Psoas muscle (tissue), 8 donors: ENCODE results near the gene UGT3A1. TPM values are rescaled to one million over a fixed set of nuclear protein-coding genes. Genes with fewer than 3 reads are reported as not detected.

Source experiments
- ATAC-seq, 4 donors: fragments of 200-7000 bp; cut with Tn5 transposase; one replicate each; pipeline ENCODE4 v1.9.1; 2020; ENCODE audit warnings: moderate library complexity in 3 of 4, mild to moderate bottlenecking in 2 of 4
- DNase-seq, 2 donors: peaks; one replicate each; pipeline ENCODE4 v3.0.0-alpha.2; 2020
- H3K27ac ChIP-seq: fragments of 200-600 bp; one replicate; pipeline ENCODE4 v1.8.0; 2022
- H3K27me3 ChIP-seq, 3 donors: fragments of 200-600 bp in 1 of 3; one replicate each; pipeline versions ENCODE4 v1.6.1 to v1.8.0; 2013 to 2022; ENCODE audit warnings: low read length in 2 of 3, mild to moderate bottlenecking in 2 of 3, moderate library complexity in 1 of 3; ENCODE audit not compliant: insufficient read depth in 3 of 3
- H3K36me3 ChIP-seq, 2 donors: fragments of 200-600 bp in 1 of 2; one replicate each; pipeline versions ENCODE4 v1.6.1 to v1.8.0; 2013 to 2022; ENCODE audit warnings: low read depth in 1 of 2, mild to moderate bottlenecking in 1 of 2, moderate library complexity in 1 of 2; ENCODE audit not compliant: insufficient read depth in 1 of 2
- H3K4me1 ChIP-seq: fragments of 200-600 bp; one replicate; pipeline ENCODE4 v1.8.0; 2022
- H3K4me3 ChIP-seq: fragments of 200-600 bp; one replicate; pipeline ENCODE4 v1.8.0; 2022; ENCODE audit warnings: mild to moderate bottlenecking
- H3K9me3 ChIP-seq: fragments of 200-600 bp; one replicate; pipeline ENCODE4 v1.8.0; 2022
- CTCF ChIP-seq: fragments of 200-600 bp; IDR thresholded peaks from one replicate; pipeline ENCODE4 v1.8.0; 2022; ENCODE audit warnings: antibody characterized with exemption
- WGBS, 3 donors: extraction: QIAGEN DNeasy Blood & Tissue Kit; methylation state at CpG; one replicate each; pipeline versions ENCODE4 v1.1.6 to v1.1.7; 2013; 5-methylcytosine and 5-hydroxymethylcytosine counted together
- intact Hi-C, 2 donors: fragments of 100-400 bp; cut with DNase I; formaldehyde crosslinking; loops; one replicate each; pipeline versions ENCODE4 v1.11.0 to v1.14.2; 2022
- polyA plus RNA-seq, 3 donors: library from polyadenylated mRNA; stranded (reverse); fragments of 200-250 nt; gene quantifications; one replicate each; pipeline ENCODE4 v1.2.3, GENCODE V29; 2013
- total RNA-seq, 4 donors: library from RNA; stranded (reverse); fragmentation: NEBNext Ultra II Directional in 2 of 4; extraction: Animal tissue kit (Norgen Biotek cat#: 25700) in 2 of 4; gene quantifications; one replicate each; pipeline versions ENCODE4 v1.2.1 to v1.2.4, GENCODE V29; 2021 to 2023
- donor health status: healthy with polysubstance abuse.
- donor health status: DM: no; HTN: no; CAD: no; lungs with moderate emphysema.
- donor health status: Bipolar disorder and iron deficiency.
- donor health status: healthy.
- donor health status: DM: yes; HTN: yes; CAD: no.
- donor health status: DM: no; HTN: no; CAD: no.
- donor health status: DM: no; HTN: no; CAD: no.
- donor health status: DM: yes; HTN: yes; CAD: no.

UGT3A1 gene
- total and polyA plus RNA-seq, 7 donors: 0.21 to 4.1 (median 0.67) TPM

GRCh38 chr5:36013182-36013581 is 22.0 kb upstream of the UGT3A1 start:
- Histone ChIP-seq H3K4me3 (no peak overlapping the region), H3K27me3 (no peaks in the 10 kb centered on the region), H3K4me1 (peaks cover 6% of the 10 kb centered on the region), H3K9me3 (peaks cover 9% of the 10 kb centered on the region), H3K27ac (no peak overlapping the region), H3K36me3 (no peaks in the 10 kb centered on the region)
- no peak for DNase-seq
- intact Hi-C loops: no loop called here
- TF ChIP-seq CTCF: no peak
- 80 to 90% (median 86%) methylated on average over 2 of the region's 2 CpGs for WGBS, 3 donors
- ATAC-seq: no peak

GRCh38 chr5:36009698-36010097 is 18.5 kb upstream of the UGT3A1 start:
- TF ChIP-seq CTCF: no peak
- ATAC-seq: no peak
- Histone ChIP-seq H3K36me3 (no peaks in the 10 kb centered on the region), H3K9me3 (no peaks in the 10 kb centered on the region), H3K27me3 (no peaks in the 10 kb centered on the region), H3K4me1 (no peaks in the 10 kb centered on the region), H3K4me3 (no peak overlapping the region), H3K27ac (no peak overlapping the region)
- WGBS, 3 donors: 52 to 69% (median 61%) methylated on average over 1 of the region's 1 CpG
- intact Hi-C loops: no loop called here
- DNase-seq: no peak

- Histone ChIP-seq H3K36me3 (no peaks in the 10 kb centered on the region), H3K27ac (no peak overlapping the region), H3K4me3 (no peak overlapping the region), H3K9me3 (no peaks in the 10 kb centered on the region), H3K4me1 (no peaks in the 10 kb centered on the region), H3K27me3 (peaks cover 0 to 2% (median 0%) of the 10 kb centered on the region in 3 donors)
- no peak for TF ChIP-seq CTCF
- ATAC-seq (no peak), DNase-seq (no peak)
- intact Hi-C loops: no loop called here
These were observed 16.2 kb upstream of the UGT3A1 start for GRCh38 chr5:36007366-36007765.

GRCh38 chr5:36006163-36006562 is 15.0 kb upstream of the UGT3A1 start:
- H3K27me3 ChIP-seq: peaks cover 0 to 2% (median 0%) of the 10 kb centered on the region in 3 donors
- no peak overlapping the region for H3K27ac ChIP-seq
- H3K9me3 ChIP-seq: no peaks in the 10 kb centered on the region
- H3K36me3 ChIP-seq: no peaks in the 10 kb centered on the region
- no peak for ATAC-seq
- TF ChIP-seq CTCF: no peak
- no peak overlapping the region for H3K4me3 ChIP-seq
- no peaks in the 10 kb centered on the region for H3K4me1 ChIP-seq
- DNase-seq: no peak
- WGBS, 3 donors: 73 to 84% (median 77%) methylated on average over 1 of the region's 1 CpG
- intact Hi-C loops: no loop called here

- Histone ChIP-seq H3K36me3 (no peaks in the 10 kb centered on the region), H3K27me3 (peaks cover 0 to 2% (median 0%) of the 10 kb centered on the region in 3 donors), H3K4me3 (no peak overlapping the region), H3K9me3 (no peaks in the 10 kb centered on the region), H3K27ac (no peak overlapping the region), H3K4me1 (no peaks in the 10 kb centered on the region)
- 79 to 85% (median 80%) methylated on average over 3 of the region's 3 CpGs for WGBS, 3 donors
- ATAC-seq (no peak), DNase-seq (no peak)
- TF ChIP-seq CTCF: no peak
- intact Hi-C loops: no loop called here
These were observed 9.8 kb upstream of the UGT3A1 start for GRCh38 chr5:36001032-36001431.
